ENCODE measurements around the gene SPRR2D. TPM values are rescaled to one million over a fixed set of nuclear protein-coding genes. Genes with fewer than 3 reads are reported as not detected.

The SPRR2D gene
- total and polyA plus RNA-seq, 4 donors: 0.09 TPM; not detected in 3

GRCh38 chr1:153081736-153082135 is 40.8 kb upstream of the SPRR2D start:
- 85% methylated on average over 3 of the region's 3 CpGs for WGBS
- Histone ChIP-seq H3K36me3 (ENCODE audit: control insufficient read depth in 4 of 4, insufficient read depth in 3 of 4, low read depth in 1 of 4, low read length in 3 of 4) (no peaks in the 10 kb centered on the region), H3K4me3 (ENCODE audit: low read depth in 1 of 3, low read length in 3 of 3) (no peak overlapping the region), H3K9me3 (ENCODE audit: control insufficient read depth in 4 of 4, low read length in 3 of 4) (no peaks in the 10 kb centered on the region), H3K27ac (ENCODE audit: low read depth in 1 of 2, low read length in 2 of 2) (no peak overlapping the region), H3K9ac (ENCODE audit: low read depth in 1 of 2, low read length in 2 of 2) (no peak overlapping the region), H3K27me3 (ENCODE audit: control insufficient read depth in 4 of 4, insufficient read depth in 4 of 4, low read length in 3 of 4) (no peaks in the 10 kb centered on the region), H3K4me1 (ENCODE audit: control insufficient read depth in 4 of 4, insufficient read depth in 4 of 4, low read length in 3 of 4) (no peaks in the 10 kb centered on the region)
- no peak for DNase-seq (ENCODE audit: low spot score)
- no peak for TF ChIP-seq FOXA1 (IDR thresholded peaks at IDR 0.05)
- no peak for TF ChIP-seq RXRA (IDR thresholded peaks at IDR 0.05)
- no peak for TF ChIP-seq HNF4A (conservative IDR thresholded peaks at IDR 0.05)
- no peak for TF ChIP-seq REST (IDR thresholded peaks at IDR 0.05)
- no peak for TF ChIP-seq TAF1 (conservative IDR thresholded peaks at IDR 0.05)
- no peak for TF ChIP-seq ATF3 (IDR thresholded peaks at IDR 0.05)
- no peak for TF ChIP-seq FOXA2 (IDR thresholded peaks at IDR 0.05)
- TF ChIP-seq SP1 (IDR thresholded peaks at IDR 0.05): no peak
- no peak for TF ChIP-seq NR2F2 (IDR thresholded peaks at IDR 0.05)
- TF ChIP-seq HNF4G (IDR thresholded peaks at IDR 0.05): no peak
- TF ChIP-seq JUND (IDR thresholded peaks at IDR 0.05): no peak
- no peak for TF ChIP-seq EGR1 (IDR thresholded peaks at IDR 0.05; ENCODE audit: low read depth in 2 of 2)
- TF ChIP-seq ZBTB33 (IDR thresholded peaks at IDR 0.05): no peak
- TF ChIP-seq MAX (IDR thresholded peaks at IDR 0.05): no peak

GRCh38 chr1:153072806-153073726 is 32.1 kb upstream of the SPRR2D start:
- H3K4me3 ChIP-seq (ENCODE audit: low read depth in 1 of 3, low read length in 3 of 3): no peak overlapping the region
- no peak for DNase-seq (ENCODE audit: low spot score)
- no peaks in the 10 kb centered on the region for H3K9me3 ChIP-seq (ENCODE audit: control insufficient read depth in 4 of 4, low read length in 3 of 4)
- H3K9ac ChIP-seq (ENCODE audit: low read depth in 1 of 2, low read length in 2 of 2): no peak overlapping the region
- no peaks in the 10 kb centered on the region for H3K36me3 ChIP-seq (ENCODE audit: control insufficient read depth in 4 of 4, insufficient read depth in 3 of 4, low read depth in 1 of 4, low read length in 3 of 4)
- WGBS: 77% methylated on average over 5 of the region's 5 CpGs
- H3K4me1 ChIP-seq (ENCODE audit: control insufficient read depth in 4 of 4, insufficient read depth in 4 of 4, low read length in 3 of 4): no peaks in the 10 kb centered on the region
- no peaks in the 10 kb centered on the region for H3K27me3 ChIP-seq (ENCODE audit: control insufficient read depth in 4 of 4, insufficient read depth in 4 of 4, low read length in 3 of 4)
- H3K27ac ChIP-seq (ENCODE audit: low read depth in 1 of 2, low read length in 2 of 2): no peak overlapping the region
- no peak for TF ChIP-seq JUND (IDR thresholded peaks at IDR 0.05)
- no peak for TF ChIP-seq RAD21 (IDR thresholded peaks at IDR 0.05)
- no peak for TF ChIP-seq YY1 (IDR thresholded peaks at IDR 0.05)
- TF ChIP-seq SP1 (IDR thresholded peaks at IDR 0.05): no peak
- TF ChIP-seq HNF4G (IDR thresholded peaks at IDR 0.05): no peak
- TF ChIP-seq FOXA1 (IDR thresholded peaks at IDR 0.05): no peak
- TF ChIP-seq REST (IDR thresholded peaks at IDR 0.05): no peak
- TF ChIP-seq HNF4A (conservative IDR thresholded peaks at IDR 0.05): no peak
- no peak for TF ChIP-seq MAX (IDR thresholded peaks at IDR 0.05)
- TF ChIP-seq EGR1 (IDR thresholded peaks at IDR 0.05; ENCODE audit: low read depth in 2 of 2): no peak
- no peak for TF ChIP-seq ZBTB33 (IDR thresholded peaks at IDR 0.05)
- no peak for TF ChIP-seq TAF1 (conservative IDR thresholded peaks at IDR 0.05)
- TF ChIP-seq RXRA (IDR thresholded peaks at IDR 0.05): no peak
- no peak for TF ChIP-seq NR2F2 (IDR thresholded peaks at IDR 0.05)
- TF ChIP-seq GABPA (IDR thresholded peaks at IDR 0.05 in 1 of 2, conservative IDR thresholded peaks at IDR 0.05 in 1 of 2): no peak
- no peak for TF ChIP-seq FOXA2 (IDR thresholded peaks at IDR 0.05)

All from liver (tissue), 9 donors.